HG02884 (cell line): ENCODE data around the gene PIEZO1.
A peak's percentile ranks its signal among the peaks of the same experiment; 100 is the strongest.

Experiments used
- ATAC-seq: cut with Tn5 transposase; IDR thresholded peaks from one replicate; pipeline ENCODE4 v1.9.1; 2021; ENCODE audit warnings: mild to moderate bottlenecking, moderate library complexity; ENCODE audit not compliant: unreplicated experiment

PIEZO1 gene

DNA sequence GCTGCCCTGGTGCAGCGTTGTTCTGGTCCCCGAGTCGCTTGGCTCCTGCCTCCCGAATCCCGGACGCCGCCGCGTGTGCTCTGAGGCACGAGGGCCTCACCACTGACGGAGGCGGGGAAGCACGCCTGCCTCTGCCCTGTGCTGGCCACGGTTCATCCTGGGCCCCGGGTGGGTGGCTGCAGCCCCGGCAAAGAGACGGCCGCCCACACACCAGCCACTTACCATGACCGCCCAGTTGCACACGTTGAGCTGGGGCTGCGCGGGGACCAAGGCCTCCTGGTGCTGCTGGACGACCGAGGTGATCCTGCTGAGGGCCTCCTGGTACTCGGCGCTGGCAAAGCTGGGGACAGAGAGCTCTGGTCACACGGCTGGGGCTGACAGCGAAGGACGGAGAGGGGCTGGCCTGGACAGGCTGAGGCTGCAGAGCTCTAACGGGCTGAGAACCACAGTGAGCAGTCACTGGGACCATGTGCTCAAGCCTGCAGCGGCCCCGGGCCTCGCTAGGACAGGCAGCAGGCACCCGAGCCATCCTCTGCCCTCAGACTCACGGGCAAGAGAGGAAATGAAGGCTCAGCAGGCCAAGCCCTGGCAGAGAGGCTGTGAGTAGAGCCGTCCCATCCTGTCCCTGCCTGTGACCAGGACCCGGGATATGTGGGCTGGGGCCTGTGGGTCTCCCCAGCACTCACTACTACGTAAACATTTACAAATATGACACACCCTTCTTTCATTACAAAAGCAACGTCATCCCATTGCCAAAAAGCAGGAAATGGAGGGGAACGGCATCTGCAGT, 33.0 kb upstream of the PIEZO1 start:
- no peak for ATAC-seq

DNA sequence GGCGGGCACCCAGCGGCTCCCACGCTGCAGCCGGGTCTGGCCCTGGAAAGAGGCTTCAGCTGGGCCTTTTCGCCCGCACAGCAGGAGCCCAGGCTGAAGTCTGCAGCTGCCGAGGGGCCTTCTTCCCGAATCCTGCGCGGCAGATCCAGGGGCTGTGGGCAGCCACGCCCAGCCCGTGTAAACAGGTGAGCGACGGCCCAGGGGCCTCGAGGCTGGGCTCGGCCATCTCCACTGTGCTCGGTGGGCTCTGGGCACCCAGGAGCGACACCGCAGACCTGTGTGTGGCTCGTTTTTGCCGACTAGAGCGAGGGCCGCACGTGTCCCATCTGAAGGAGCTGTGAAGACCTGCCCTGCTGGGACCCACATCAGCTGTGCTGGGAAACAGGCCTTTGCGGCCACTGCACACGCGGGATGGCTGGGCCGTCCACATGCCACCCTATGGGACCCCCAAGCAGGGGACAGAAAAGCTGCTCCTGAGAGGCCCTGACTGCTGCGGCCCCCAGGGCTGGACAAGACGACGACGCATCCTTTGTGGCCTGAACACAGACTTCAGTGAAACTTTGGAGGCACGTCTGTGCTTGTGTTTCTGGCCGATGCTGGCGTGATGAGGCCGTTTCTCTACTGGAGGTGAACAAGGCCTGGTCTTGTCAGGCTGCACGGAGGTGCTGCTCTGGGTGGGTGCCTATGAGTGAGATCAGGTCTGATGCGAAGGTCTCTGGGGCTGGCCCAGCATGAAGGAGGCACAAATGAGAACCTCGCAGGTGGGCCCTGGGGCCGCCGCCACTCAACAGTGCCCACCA, 31.9 kb upstream of the PIEZO1 start:
- ATAC-seq: no peak

DNA sequence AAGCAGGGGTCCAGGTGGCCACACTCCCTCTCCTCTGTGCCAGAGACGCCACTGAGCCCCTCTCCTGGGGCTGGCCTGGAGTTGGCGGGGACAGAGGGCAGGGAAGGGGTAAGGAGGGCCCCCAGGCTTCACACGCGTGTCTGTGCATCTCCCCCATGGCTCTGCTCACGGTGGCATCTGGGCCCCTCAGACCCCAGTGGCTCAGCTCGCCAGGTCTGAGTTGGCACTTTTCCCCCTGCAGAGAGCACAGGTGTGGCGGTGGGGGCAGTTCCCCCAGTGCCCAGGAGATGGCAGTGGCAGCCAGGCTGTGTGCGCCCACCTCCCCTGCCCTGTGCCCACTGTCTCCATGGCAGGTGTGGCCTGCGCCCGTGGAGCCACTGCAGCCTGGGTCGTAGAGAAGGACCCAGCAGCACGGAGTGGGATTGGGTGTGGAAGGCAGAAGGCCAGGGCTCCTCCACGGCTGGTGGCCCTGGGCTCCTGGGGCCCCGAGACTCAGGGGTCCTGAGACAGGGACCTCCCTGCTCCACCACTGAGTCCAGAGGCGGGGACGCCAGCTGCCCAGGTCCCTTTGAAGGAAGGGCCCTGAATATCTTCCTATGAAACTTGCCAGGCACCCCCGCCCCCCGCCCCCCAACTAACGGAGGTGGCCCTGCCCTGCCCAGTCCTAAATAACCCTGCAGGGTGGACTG, 31.0 kb upstream of the PIEZO1 start:
- ATAC-seq: no peak

DNA sequence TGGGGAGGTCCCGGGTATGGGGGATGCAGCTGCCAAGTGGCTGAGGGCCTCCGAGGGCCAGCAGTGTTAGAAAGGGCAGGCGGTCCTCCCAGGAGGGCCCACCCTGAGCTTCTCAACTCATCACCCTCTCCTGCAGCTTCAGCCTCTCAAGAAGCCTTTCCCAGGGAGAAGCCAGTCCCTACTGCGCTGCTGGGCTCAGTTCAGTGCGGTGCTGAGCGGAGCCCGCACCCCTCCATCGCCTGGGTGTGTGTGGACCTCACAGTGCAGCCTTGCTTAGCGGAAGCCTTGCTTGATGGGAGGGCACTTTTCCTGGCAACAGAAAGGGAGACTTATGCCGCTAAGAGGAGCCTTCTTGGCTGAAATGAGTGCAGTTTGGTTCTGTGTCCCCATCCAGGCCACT, 30.2 kb upstream of the PIEZO1 start:
- no peak for ATAC-seq

DNA sequence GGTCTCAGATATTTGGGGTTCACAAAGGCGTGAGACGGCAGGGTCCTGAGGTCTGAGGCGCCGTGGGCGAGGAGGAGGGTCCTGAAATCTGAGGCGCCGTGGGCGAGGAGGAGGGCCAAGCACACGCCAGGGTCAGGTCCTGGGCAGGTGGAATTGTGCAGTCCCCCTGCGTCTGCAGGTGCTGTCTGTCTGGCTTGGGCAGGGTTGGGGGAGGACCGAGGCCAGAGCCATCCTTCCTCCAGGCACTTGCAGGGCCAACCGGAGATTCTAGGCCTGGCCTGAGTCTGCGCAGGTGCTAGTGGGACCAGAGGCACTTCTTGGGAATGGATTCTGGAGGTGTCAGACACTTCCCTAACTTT, 29.1 kb upstream of the PIEZO1 start:
- ATAC-seq: no peak

DNA sequence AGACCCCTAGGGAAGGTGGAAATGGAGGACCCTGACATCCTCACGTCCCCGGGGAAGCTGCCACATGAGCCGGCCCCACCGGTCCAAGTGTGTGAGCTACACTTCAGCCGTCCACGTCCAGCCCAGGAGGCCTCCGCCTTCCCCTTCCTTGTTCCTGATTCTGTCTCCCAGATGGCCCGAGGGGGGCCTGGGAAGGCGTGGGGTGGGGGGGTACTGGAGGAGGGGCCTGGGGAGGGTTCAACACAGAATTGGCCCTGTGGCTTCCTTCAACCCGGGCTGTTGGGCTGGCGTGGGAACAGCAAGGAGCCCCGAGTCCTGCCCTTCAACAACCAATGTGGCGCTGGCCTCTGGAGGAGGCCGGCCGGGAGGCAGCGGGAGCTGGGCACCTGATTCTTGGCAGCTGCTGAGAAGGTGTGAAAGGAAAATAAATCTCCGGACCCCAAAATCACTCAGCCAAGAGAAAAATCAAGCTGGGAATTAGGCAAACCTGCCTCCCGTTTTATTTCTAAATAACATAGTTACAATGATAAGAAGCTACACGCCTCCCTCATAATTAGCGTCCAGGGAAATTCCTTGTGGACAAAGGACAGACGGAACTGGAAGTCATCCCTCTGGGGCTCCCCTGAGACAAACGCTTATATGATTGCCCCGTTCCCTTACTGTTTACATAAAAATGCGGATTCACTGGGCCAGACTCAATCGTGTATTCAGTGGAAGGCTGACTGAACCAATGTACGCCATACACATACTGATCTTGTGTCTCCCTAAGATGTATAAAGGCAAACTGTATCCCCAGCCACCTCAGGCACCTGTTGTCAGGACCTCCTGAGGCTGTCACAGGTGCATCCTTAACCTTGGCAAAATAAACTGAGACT, 28.5 kb upstream of the PIEZO1 start:
- no peak for ATAC-seq

DNA sequence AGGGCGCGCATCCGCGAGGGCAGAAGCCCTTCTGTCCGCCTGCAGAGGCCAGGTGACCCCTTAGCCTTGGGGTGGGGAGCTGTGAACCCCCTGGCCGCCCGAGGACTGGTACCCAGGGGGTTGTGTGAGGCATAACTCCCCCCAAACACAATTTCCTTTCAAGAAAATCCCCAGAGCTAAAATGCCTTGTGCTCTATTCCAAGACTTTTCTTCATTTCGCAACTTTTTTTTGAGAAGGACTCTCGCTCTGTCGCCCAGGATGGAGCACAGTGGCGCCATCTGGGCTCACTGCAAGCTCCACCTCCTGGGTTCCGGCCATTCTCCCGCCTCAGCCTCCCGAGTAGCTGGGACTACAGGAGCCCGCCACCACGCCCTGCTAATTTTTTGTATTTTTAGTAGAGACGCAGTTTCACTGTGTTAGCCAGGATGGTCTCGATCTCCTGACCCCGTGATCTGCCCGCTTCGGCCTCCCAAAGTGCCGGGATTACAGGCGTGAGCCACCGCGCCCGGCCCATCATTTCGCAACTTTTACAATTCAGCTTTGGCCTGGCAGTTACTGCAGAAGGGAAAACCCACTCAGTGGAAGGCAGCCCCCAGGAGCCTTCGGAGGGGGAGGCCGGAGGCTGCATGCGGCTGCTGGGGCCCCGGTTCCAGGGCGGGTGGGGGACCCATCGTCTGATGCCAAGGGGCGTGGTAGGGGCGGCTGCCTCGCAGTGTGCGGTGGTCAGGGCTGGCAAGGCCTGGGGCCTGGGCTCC, 27.7 kb upstream of the PIEZO1 start:
- ATAC-seq: no peak

DNA sequence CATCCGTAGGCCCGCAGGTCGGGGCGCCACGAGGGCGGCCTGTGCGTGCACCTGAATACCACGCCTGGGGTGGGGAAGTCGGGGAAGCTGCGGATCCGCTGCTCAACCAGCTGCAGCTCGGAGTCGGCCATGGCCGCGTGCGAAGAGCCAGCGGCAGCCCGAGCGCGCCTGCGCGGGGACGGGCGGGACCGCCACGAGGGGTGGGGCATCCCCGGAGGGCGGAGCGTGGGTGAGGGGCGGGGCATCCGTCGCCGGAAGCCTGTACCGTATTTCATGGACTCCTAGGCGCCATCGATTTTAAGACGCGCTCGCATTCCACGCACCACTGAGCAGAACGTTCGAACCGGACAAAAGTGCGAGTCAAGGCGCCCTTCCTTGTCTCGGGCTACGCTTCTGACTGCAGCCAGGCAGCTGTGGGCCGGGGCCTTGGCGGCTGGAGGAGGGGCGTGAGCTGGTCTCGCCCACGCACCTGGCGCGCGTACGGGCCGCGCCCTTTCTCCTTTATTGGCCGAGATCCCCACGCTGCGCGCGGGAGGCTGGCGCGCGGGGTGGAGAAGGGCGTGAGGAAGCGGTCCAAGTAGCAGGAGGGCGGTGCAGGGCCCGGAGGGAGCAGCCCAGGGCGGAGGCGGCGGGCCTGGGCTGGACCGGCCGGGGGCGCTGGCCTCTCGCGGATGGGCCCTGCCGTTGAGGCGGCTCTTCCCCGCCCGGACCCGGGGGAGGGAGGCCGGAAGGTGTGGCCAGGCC, 26.9 kb upstream of the PIEZO1 start, which contains the start of gene APRT:
Gene APRT (minus strand): TSS at position 160 of the 744 bp plus-strand sequence. CDS start 29 bp downstream, at position 131.
- peak; percentile 67 for ATAC-seq

DNA sequence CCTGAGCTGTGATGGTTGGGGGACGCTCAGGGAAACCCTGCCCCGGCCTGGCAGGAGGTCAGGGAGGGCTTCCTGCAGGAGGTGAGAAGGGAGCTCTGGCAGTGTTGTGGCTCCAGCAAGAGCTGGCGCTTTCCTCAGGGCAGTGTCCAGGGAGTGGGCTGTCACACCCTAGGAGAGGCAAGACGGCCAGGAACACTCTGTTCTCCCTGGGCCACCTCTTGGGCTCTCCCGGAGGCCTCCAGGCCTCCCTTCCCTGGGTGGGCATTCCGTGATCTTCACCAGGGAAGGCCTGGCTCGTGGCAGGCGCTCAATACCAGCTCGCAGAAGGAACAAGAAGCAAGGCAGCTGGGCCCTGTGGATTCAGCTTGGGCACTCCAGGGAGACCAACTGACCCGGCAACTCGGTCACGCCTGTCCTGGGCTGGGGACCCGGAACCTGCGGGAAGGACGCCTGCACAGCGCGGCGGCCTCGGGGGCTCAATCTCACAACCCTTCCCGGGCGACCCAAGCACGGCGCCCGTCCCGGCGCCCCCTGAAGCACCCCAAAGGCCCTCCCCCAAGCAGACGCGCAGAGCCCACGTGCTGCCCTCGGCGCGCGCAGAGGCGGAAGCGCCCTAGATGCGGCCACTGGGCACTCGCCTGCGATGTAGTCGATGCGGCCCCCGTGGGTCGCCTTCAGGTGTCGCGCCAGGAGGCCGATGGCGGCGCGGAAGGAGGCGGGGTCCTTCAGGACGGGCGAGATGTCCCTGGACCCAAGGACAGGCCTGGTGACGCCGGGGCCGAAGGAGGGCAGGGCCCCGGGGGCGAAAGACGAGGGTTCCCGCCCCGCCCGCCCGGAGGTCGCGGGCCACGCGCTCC, 26.1 kb upstream of the PIEZO1 start:
- ATAC-seq: peak; percentile 41

DNA sequence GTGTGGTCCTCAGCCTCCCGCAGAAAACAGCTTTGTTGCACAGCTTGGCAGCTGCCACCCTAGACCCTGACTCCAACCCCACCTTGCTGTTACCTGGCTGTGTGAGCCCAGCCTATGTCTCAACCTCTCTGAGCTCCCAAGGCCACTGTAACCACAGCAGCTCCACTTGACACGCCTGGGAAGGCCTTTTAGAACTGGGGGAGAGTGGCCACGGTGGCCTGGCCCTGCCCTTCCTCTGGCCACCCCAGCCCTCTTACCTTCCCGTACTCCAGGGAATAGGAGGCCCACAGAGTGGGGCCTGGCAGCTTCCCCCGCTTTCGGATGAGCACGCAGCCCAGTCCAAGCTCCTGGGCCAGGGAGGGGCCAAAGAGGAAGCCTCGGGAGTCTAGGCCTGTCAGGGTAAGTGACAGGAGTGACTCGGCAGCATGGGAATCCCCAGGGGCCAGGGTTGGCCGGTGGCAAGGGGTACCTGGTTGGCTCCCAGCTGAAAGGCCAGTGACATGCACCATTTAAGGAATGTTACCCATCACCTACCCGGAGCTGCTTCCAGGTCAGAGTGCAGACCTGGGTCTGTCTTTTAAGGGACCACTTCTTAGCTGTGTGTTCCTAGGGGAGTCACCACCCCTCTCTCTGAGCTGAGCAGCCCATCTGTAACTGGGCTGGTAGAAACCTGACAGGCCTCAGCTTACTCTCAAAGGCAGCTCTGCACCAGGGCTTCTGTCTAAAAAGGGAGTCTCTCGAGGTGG, 25.3 kb upstream of the PIEZO1 start:
- no peak for ATAC-seq

DNA sequence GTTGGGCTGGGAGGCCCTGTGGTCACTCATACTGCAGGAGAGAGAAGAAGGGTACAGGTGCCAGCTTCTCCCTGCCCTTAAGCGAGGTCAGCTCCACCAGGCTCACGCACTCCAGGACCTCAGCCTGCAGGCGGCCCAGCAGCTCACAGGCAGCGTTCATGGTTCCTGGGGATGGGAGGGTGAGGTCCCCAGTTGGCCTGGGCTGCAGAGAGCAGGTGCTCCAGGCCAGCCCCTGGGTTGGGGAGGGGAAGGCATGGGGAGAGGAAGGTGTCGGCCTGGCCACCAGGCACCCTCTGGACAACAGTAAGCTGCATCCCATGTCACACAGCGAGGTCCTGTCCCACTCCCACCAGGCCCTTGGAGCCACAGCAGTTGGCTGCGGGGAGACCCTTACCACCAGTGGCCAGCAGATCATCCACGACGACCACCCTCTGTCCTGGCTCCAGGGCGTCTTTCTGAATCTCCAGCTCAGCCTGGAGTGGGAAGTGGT, 24.7 kb upstream of the PIEZO1 start:
- ATAC-seq: no peak

DNA sequence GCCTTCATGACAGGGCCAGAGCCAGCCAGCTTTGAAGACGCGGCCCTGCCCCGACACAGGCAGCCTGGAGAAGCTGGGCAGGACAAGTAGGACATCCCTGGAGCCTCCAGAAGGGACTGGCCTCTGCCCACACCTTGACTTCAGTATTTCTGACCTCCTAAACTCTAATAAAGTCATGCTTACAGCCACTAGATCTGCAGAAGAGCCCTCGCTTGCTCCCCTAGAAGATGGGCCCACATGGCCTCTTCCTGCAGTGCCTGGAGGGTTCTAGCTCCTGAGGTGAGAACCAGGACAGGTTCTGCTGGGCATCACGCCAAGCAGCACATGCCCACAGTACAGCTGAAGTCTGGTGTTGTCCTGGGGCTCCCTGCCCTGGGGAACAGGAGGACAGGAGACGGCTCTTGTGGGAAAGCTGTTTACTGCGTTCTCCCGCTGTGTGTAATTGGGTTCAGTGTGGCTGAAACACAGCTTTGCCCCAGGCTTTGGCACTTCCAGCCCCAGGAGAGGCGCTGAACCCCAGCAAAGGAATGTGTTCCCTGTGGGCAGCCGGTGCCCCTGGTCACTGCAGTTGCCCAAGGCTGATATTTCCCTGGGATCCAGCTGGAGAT, 24.2 kb upstream of the PIEZO1 start:
- no peak for ATAC-seq

DNA sequence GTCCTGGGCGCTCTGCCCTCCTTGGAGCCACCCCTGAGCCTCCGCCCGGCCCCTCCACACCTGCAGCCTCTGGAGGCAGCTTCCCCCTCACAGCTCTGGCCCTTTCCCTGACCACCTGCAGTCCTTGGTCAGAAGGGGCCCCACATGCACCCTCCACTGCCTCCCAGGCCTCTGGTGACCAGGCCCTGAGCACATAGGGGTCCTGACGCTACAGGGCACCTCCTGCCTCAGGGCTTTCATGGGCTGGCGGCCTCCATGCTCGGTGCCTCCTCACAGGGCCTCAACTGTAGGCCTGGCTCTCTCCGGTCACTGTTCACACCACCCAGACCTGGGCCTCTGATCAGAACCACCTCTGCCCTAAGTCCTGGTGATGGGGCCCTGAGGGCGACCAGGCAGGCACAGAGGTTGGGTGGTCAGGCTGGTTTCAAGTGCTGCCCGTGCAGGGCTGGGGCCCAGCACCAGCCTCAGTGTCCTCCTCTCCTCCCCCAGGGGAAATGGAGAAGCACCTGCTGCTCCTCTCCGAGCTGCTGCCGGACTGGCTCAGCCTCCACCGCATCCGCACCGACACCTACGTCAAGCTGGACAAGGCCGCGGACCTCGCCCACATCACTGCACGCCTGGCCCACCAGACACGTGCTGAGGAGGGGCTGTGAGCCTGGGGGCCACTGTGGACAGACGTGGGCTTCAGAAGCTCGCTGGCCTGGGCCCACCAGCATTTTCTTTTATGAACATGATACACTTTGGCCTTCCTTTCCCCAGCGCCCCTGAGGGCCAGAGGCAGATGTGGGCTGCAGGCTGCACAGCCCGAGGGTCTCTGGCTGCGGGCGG, 22.8 kb upstream of the PIEZO1 start:
- ATAC-seq: no peak

DNA sequence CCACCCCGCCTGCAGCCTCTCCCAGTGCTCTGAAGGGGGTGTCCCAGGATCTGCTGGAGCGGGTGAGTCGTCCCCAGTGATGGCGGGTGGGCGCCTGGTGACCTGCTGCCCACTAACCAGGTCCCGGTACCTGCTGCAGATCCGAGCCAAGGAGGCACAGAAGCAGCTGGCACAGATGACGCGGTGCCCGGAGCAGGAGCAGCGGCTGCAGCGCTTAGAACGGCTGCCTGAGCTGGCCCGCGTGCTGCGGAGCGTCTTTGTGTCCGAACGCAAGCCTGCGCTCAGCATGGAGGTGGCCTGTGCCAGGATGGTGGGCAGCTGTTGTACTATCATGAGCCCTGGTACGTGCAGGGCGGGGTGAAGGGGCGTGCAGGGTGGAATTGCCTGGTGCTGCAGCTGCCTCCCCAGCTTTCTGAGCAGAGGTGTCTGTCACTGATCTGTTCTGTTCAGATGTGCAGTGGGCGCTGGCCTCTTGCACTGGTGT, 22.2 kb upstream of the PIEZO1 start:
- no peak for ATAC-seq

DNA sequence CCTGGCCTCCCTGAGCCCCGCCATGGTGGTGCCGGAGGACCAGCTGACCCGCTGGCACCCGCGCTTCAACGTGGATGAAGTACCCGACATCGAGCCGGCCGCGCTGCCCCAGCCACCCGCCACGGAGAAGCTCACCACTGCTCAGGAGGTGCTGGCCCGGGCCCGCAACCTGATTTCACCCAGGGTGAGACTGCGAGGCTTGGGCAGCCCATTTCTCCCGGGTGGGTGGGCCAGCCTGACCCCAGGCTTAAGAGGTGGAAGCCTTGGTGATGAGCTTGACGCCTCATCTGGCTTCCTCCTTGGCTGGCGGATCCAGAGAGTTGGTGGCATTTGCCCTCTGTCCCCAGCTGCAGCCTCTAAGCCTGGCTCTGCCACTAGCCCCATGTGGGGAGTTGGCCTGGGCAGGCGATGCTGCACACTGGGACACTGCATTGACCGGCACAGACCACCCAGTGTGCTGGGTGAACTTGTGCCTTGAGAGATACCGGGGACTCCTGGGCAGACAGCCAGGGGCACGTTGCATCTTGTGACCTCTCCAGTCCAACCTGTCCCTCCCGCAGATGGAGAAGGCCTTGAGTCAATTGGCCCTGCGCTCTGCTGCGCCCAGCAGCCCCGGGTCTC, 21.6 kb upstream of the PIEZO1 start:
- no peak for ATAC-seq
